Activated naive CD8-positive, alpha-beta T cell treated with anti-CD3 and anti-CD28 coated beads, Interleukin-2, amount 10 ng/mL, durations not matched to agents 7 days and 5 days (primary cell): ENCODE results near the gene TRAK1. TPM values are rescaled to one million over a fixed set of nuclear protein-coding genes. Genes with fewer than 3 reads are reported as not detected.

Experiments
- ATAC-seq: fragments of 150-1000 bp; cut with Tn5 transposase; one replicate; pipeline ENCODE4 v1.10.0; 2021; ENCODE audit warnings: low read depth, moderate library complexity
- POLR2A ChIA-PET: fragments of 350-600 bp; sonication (Branson Sonifier 250); formaldehyde crosslinking; loops from one replicate; lab custom pipeline; 2021; ENCODE audit warnings: antibody characterized with exemption; lab: Charles Lee
- DNase-seq: peaks from one replicate; pipeline ENCODE4 v3.0.0; 2021
- H3K27ac Mint-ChIP-seq: one replicate; pipeline ENCODE4 v1.8.0; 2022; ENCODE audit warnings: mild to moderate bottlenecking, mixed read lengths
- H3K27me3 Mint-ChIP-seq: one replicate; pipeline ENCODE4 v1.8.0; 2022; ENCODE audit warnings: mild to moderate bottlenecking, moderate library complexity, mixed read lengths
- H3K36me3 Mint-ChIP-seq: one replicate; pipeline ENCODE4 v1.8.0; 2021; ENCODE audit warnings: mild to moderate bottlenecking, mixed read lengths
- H3K4me1 Mint-ChIP-seq: one replicate; pipeline ENCODE4 v1.8.0; 2021; ENCODE audit warnings: mixed read lengths
- H3K4me3 Mint-ChIP-seq: one replicate; pipeline ENCODE4 v1.8.0; 2022; ENCODE audit warnings: mild to moderate bottlenecking, moderate library complexity, mixed read lengths
- H3K9me3 Mint-ChIP-seq: one replicate; pipeline ENCODE4 v1.8.0; 2021; ENCODE audit warnings: mixed read lengths
- total RNA-seq, 2 experiments: library from RNA; stranded (reverse); gene quantifications; one replicate each; pipeline ENCODE4 v1.2.3, GENCODE V29; 2021

The TRAK1 gene
- total RNA-seq, 2 experiments from 2014 or later = 32.7 to 33.9 TPM

DNA sequence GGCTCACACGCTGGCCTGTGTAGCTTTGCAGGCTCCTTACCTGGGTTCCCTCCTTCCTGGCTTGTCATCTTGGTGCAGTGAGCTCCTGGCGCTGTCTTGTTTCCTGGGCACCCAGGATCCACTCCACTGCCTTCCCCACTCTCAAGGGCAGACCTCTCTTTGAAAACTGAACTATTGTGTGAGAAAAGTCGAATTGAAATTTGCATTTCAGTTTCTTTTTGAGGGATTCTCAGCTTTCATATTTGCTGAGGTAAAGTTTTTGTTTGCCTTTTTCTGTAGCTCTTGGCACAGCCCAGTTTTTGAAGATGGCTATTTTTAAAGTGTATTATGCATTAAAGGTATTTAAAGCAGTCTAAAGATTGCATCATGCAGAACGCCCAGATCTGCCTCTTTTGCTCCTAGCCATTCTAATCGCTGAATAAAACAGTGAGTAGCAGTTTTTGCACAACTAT lies 104.7 kb downstream of the TRAK1 start:
- DNase-seq = no peak
- Mint-ChIP-seq H3K27me3 (no peaks in the 10 kb centered on the region), H3K4me3 (no peak overlapping the region), H3K9me3 (no peaks in the 10 kb centered on the region), H3K36me3 (peaks cover 30% of the 10 kb centered on the region), H3K4me1 (peaks cover 40% of the 10 kb centered on the region), H3K27ac (peak overlapping the region; percentile 41)
- POLR2A ChIA-PET = no interaction called here
- no peak for ATAC-seq

DNA sequence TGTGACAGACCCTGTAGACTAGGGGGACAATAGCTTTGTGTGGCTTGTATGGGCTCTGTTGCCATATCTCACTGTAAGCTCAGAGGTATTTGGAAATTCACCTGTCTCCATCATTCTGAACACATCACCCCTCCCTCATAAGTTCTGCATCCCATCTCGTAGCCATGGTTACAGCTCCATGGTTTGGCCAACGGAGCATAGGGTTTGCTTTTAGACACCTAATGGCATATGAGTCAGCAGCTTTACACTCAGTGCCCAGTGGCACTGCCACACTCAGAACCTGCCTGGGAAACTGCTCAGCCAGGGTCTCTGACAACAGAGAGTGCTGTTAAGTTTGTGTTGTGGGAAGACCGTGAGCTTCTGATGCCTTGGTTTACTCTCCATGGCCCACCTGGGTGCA lies 107.6 kb downstream of the TRAK1 start:
- H3K4me1 Mint-ChIP-seq = peaks cover 16% of the 10 kb centered on the region
- no peak overlapping the region for H3K27ac Mint-ChIP-seq
- H3K4me3 Mint-ChIP-seq = no peak overlapping the region
- H3K27me3 Mint-ChIP-seq = no peaks in the 10 kb centered on the region
- DNase-seq (no peak), ATAC-seq (no peak)
- H3K36me3 Mint-ChIP-seq = peaks cover 36% of the 10 kb centered on the region
- no peaks in the 10 kb centered on the region for H3K9me3 Mint-ChIP-seq
- POLR2A ChIA-PET = no interaction called here

DNA sequence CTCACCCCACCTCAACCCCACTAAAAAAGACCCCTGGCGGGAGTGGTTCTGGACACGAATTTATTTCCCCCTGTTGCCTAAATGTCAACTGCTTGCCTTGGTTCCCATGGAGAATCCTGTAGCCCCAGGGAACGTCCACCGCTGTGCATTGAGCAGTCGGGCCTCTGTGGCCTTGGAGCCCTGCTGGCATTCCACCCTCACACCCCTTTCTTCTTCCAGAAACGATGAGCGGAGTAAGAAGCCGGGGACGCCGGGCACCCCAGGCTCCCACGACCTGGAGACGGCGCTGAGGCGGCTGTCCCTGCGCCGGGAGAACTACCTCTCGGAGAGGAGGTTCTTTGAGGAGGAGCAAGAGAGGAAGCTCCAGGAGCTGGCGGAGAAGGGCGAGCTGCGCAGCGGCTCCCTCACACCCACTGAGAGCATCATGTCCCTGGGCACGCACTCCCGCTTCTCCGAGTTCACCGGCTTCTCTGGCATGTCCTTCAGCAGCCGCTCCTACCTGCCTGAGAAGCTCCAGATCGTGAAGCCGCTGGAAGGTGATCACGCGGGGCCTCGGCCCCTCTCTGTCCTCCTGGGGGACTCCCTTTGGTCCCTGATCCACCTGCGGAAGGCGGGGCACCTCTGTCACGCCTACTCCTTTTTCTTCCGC lies 111.2 kb downstream of the TRAK1 start:
- Mint-ChIP-seq H3K4me1 (peaks cover 8% of the 10 kb centered on the region), H3K27me3 (no peaks in the 10 kb centered on the region), H3K36me3 (peaks cover 35% of the 10 kb centered on the region), H3K4me3 (no peak overlapping the region), H3K27ac (no peak overlapping the region), H3K9me3 (no peaks in the 10 kb centered on the region)
- DNase-seq (no peak), ATAC-seq (no peak)
- POLR2A ChIA-PET = interaction anchor here (1.3 kb wide), 1 partner anchor 11 kb away, joined by 3 read pairs; no protein-coding TSS in a partner anchor

DNA sequence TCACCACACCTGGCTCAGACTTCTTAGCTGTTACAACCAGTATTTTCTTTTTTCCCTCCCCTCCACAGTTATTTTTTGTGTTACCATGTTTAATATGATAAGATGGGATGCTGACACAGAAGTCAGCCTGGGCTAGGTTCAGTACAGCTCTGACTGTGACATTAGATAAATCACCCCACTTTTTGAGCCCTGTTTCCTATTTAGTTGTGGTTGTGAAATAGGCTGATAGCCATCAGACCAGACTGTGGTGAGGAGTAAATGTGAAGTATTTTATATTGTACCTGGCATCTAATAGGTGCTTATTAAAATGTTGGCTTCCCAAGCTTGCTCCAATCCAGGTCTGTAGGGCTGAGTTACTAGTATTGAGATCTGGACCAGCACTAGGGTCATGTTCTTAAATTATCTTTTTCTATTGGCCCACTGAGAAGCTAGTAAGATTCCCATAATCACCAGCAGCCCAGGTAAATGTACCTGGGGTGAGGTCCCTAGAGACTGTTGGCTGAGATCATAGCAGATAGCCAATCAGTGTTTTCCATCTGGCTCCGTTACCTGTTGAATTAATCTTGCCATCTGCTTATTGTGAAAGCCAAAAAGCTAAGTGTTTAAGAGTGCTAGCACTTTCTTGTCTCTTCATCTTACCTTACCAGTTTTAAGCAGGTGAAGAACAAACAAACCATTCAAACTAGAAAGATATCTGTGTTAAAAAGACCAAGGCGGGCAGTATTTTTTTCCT lies 113.9 kb downstream of the TRAK1 start:
- DNase-seq (no peak), ATAC-seq (no peak)
- Mint-ChIP-seq H3K27ac (no peak overlapping the region), H3K27me3 (no peaks in the 10 kb centered on the region), H3K9me3 (no peaks in the 10 kb centered on the region), H3K4me1 (peaks cover 12% of the 10 kb centered on the region), H3K4me3 (no peak overlapping the region), H3K36me3 (peaks cover 38% of the 10 kb centered on the region)
- POLR2A ChIA-PET = interaction anchor here (1.6 kb wide), 1 partner anchor 9 kb away, joined by 5 read pairs; no protein-coding TSS in a partner anchor

DNA sequence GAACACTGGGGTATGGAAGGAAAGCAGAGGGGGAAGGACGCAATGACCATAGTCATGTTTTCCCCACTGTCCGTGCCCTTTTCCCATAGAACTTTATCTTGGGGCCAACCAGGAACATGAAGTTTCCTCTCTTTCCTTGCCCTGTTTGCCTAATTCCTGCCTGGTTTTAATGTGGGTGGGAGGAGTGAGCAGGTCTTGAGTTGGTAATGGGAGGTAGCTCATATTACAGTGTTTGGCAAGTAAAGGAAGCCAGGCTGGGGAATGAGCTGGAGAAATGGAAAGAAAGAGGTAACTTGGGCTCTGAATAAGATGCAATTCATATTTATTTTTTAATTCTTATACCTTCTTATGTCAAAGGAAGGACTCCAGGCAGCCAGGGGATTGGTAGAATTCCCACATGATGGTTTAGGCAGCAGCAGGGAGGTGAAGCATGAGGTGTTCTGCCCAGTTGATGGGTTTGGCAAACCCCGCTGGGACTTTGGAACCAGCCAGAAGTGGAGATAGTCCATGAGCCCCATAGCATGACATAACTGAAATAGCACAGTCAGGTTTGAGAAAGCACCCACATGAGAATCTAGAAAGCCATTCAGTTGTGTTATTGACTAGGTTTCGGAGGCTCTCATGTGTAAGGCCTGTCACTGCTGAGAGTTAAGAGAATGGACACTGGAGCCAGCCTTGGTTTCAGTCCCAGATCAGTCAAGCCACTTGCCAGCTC lies 114.8 kb downstream of the TRAK1 start:
- H3K27ac Mint-ChIP-seq = peak overlapping the region; percentile 37
- no peaks in the 10 kb centered on the region for H3K9me3 Mint-ChIP-seq
- ATAC-seq (no peak), DNase-seq (no peak)
- no peaks in the 10 kb centered on the region for H3K27me3 Mint-ChIP-seq
- H3K4me1 Mint-ChIP-seq = peaks cover 12% of the 10 kb centered on the region
- H3K36me3 Mint-ChIP-seq = peaks cover 38% of the 10 kb centered on the region
- POLR2A ChIA-PET = no interaction called here
- no peak overlapping the region for H3K4me3 Mint-ChIP-seq

DNA sequence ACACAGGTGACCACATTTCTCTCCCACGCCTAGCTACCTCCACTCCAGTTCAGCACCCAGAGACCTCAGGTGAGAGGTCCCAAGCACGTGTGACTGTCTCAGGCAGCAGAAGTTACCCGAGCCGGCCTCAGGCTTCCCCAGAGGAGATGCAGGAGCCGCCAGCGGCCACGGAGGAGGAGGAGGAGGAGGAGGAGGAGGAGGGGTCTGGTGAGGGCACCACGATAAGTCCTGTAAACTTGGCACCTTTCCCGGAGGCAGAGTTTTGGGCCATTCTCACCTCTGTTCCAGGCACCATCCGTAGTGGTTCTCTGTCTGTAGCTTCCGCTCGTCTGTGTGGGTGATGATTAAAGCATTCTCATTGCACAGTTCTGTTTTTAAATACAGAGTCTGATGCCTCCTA lies 118.8 kb downstream of the TRAK1 start:
- POLR2A ChIA-PET = no interaction called here
- H3K4me3 Mint-ChIP-seq = no peak overlapping the region
- H3K36me3 Mint-ChIP-seq = peaks cover 36% of the 10 kb centered on the region
- peaks cover 33% of the 10 kb centered on the region for H3K4me1 Mint-ChIP-seq
- DNase-seq = no peak
- ATAC-seq = no peak
- H3K27ac Mint-ChIP-seq = no peak overlapping the region
- no peaks in the 10 kb centered on the region for H3K27me3 Mint-ChIP-seq
- H3K9me3 Mint-ChIP-seq = no peaks in the 10 kb centered on the region

DNA sequence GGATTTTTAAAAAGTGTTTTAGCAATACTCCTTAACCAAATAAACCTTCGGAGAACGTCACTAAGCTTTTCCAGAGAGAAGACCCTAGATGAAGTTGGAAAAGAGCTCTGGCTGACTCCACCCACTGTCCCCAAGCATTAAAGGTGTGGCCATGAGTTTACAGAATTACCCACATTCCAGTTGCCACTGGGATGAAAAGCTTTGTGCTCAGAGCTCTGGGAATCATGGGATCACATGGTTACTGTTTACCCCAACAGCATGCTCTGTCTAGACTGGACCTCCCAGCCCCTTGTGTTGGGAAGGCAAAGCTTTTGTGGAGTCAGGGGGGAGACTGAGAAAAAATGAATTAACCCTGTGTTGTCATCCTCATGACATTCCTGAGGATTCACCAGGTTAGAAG lies 119.6 kb downstream of the TRAK1 start:
- DNase-seq (no peak), ATAC-seq (no peak)
- peaks cover 39% of the 10 kb centered on the region for H3K4me1 Mint-ChIP-seq
- H3K27ac Mint-ChIP-seq = no peak overlapping the region
- no peak overlapping the region for H3K4me3 Mint-ChIP-seq
- H3K9me3 Mint-ChIP-seq = no peaks in the 10 kb centered on the region
- H3K27me3 Mint-ChIP-seq = no peaks in the 10 kb centered on the region
- POLR2A ChIA-PET = interaction anchor here (0.7 kb wide), 1 partner anchor 311 kb away, joined by 5 read pairs; no protein-coding TSS in a partner anchor
- peaks cover 33% of the 10 kb centered on the region for H3K36me3 Mint-ChIP-seq

DNA sequence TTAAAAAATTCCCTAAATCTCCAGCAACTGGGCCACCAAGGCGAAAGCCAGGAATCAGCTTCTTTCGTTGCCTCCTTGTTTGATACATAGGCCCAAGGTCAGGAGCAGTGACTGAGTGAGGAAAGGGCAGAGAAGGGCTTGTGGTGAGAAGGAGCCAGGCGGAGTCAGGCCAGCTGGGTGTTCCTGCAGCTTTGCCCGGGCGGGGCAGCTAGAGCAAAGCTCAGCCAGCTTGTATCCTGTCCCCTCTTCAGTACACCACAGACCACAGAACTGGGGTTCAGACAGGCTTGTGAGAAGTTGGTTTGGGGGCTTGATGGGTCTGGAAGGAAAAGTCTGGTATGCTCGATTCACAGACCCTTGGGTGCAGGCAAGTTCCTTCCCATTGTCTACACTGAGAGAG lies 122.3 kb downstream of the TRAK1 start:
- ATAC-seq (peak; percentile 46), DNase-seq (peak; percentile 46)
- Mint-ChIP-seq H3K27ac (peak overlapping the region; percentile 86), H3K9me3 (no peaks in the 10 kb centered on the region), H3K36me3 (peaks cover 27% of the 10 kb centered on the region), H3K27me3 (no peaks in the 10 kb centered on the region), H3K4me3 (peak overlapping the region; percentile 53), H3K4me1 (peaks cover 52% of the 10 kb centered on the region)
- POLR2A ChIA-PET = interaction anchor here (1.0 kb wide), 1 partner anchor 12 kb away, joined by 3 read pairs; no protein-coding TSS in a partner anchor

DNA sequence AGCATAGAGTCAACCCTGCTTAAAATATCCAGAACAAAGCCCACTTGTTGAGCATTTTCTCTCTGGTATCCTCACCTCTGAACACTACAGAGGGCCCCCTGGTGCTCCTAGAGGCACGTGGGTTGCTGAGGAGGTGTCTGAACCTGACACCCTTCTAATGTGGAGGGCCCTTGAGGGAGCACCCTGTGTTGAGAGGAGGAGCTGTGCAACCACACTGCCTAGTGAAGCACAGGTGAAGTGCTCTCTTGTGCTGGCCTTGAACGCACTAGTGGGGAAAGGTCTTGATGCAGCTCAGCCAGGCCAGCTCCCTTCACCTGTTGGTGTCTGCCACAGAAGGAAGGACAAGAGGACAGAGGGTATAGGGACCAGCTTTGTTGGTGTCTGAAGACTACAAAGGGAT lies 122.9 kb downstream of the TRAK1 start:
- Mint-ChIP-seq H3K36me3 (peaks cover 25% of the 10 kb centered on the region), H3K27me3 (no peaks in the 10 kb centered on the region), H3K4me3 (peak overlapping the region; percentile 53), H3K27ac (peak overlapping the region; percentile 86), H3K9me3 (no peaks in the 10 kb centered on the region), H3K4me1 (peaks cover 52% of the 10 kb centered on the region)
- DNase-seq (peak; percentile 45), ATAC-seq (peak; percentile 61)
- POLR2A ChIA-PET = interaction anchor here (1.0 to 1.4 kb wide), 2 partner anchors 9 to 10 kb away, joined by 3 to 5 read pairs; no protein-coding TSS in a partner anchor

DNA sequence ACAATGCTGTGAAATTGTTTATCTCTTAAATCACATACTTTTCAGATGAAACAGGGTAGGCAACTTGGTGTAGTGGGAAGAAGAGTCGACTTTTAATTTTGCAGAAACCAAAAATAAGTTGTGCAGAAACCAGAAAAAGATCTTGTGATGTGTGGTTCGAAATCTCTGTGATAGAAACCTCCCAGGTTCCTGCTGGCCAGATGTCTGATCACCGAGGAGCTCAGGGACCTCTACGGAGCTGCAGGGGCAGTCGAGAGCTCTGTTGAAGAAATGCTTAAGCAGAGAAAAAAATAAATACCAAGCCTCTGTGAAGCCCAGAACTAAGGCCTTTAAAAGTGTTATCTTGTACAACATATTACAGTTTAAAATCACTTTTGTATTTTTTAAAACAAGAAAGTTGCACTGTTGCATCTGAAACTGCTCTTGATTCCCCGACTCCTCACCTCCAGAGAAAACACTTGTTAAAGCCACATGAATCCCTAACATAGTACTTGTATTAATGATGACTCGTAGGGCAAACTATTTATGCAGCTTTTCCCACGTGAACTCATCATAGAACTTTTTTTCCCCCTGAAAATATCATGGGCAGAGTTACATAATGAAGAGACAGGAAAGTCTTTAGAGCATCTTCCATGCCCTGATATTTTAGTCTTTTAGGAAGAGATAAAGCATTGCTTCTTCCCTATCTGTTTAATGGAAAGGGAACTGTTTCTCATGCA lies 123.6 kb downstream of the TRAK1 start:
- H3K4me3 Mint-ChIP-seq = peak overlapping the region; percentile 53
- POLR2A ChIA-PET = interaction anchor here (1.0 to 1.4 kb wide), 2 partner anchors 9 to 10 kb away, joined by 3 to 5 read pairs; no protein-coding TSS in a partner anchor
- peak overlapping the region; percentile 86 for H3K27ac Mint-ChIP-seq
- H3K36me3 Mint-ChIP-seq = peaks cover 19% of the 10 kb centered on the region
- no peaks in the 10 kb centered on the region for H3K27me3 Mint-ChIP-seq
- ATAC-seq (peak; percentile 17), DNase-seq (no peak)
- peaks cover 52% of the 10 kb centered on the region for H3K4me1 Mint-ChIP-seq
- no peaks in the 10 kb centered on the region for H3K9me3 Mint-ChIP-seq

DNA sequence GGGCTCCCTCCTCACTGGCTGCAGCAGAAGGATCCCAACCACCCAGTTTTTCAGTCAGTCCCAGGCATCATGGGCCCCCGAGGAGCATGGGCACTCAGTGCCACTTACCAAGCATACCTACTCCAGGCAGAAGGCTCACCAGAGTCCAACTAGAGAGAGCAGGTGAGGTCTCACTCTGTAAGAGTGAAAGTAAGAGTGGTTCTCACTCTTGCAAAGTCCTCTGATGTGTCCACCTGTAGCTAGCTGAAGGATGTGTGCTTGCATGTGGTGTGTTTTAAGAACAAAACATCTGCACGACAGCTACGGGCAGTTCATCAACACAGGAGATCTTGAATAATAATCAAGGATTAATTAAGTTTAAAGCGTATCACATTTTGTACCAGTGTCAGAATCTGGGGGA lies 125.1 kb downstream of the TRAK1 start:
- ATAC-seq (peak; percentile 57), DNase-seq (no peak)
- peak overlapping the region; percentile 84 for H3K27ac Mint-ChIP-seq
- POLR2A ChIA-PET = no interaction called here
- H3K27me3 Mint-ChIP-seq = no peaks in the 10 kb centered on the region
- no peaks in the 10 kb centered on the region for H3K9me3 Mint-ChIP-seq
- peak overlapping the region; percentile 65 for H3K4me3 Mint-ChIP-seq
- peaks cover 24% of the 10 kb centered on the region for H3K36me3 Mint-ChIP-seq
- peaks cover 54% of the 10 kb centered on the region for H3K4me1 Mint-ChIP-seq

DNA sequence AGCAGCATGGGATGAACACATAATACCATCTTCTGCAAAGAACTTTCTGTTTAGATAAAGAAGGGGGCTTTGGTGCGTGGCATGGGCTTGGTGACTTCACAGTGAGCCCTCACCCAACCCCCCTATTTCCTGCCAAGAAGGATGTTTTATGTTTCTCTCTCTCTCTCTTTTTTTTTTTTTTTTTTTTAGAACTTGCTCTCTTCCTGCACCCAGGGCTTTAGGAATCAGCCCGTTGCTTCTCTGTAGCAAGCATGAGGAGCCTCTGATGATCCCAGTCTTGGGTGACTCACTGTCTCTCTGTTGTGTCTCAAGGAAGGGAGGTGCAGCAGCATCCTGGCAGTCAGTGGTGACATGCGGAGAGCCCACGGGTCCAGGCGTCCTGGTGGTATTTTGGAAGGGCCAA lies 125.8 kb downstream of the TRAK1 start:
- peak overlapping the region; percentile 84 for H3K27ac Mint-ChIP-seq
- H3K9me3 Mint-ChIP-seq = no peaks in the 10 kb centered on the region
- H3K36me3 Mint-ChIP-seq = peaks cover 18% of the 10 kb centered on the region
- no peaks in the 10 kb centered on the region for H3K27me3 Mint-ChIP-seq
- DNase-seq (no peak), ATAC-seq (peak; percentile 50)
- POLR2A ChIA-PET = no interaction called here
- H3K4me3 Mint-ChIP-seq = peak overlapping the region; percentile 65
- peaks cover 54% of the 10 kb centered on the region for H3K4me1 Mint-ChIP-seq
